ENCODE measurements around the gene NT5DC4.
A peak's percentile ranks its signal among the peaks of the same experiment; 100 is the strongest.

NT5DC4 gene

GRCh38 chr2:112724591-112725525 lies 4.0 kb downstream of the NT5DC4 start:
- DNase-seq: no peak

GRCh38 chr2:112725545-112726457 lies 5.0 kb downstream of the NT5DC4 start:
- DNase-seq: no peak

- DNase-seq: peak; percentile 95
Measured at GRCh38 chr2:112726487-112727190, 5.8 kb downstream of the NT5DC4 start.

DNA sequence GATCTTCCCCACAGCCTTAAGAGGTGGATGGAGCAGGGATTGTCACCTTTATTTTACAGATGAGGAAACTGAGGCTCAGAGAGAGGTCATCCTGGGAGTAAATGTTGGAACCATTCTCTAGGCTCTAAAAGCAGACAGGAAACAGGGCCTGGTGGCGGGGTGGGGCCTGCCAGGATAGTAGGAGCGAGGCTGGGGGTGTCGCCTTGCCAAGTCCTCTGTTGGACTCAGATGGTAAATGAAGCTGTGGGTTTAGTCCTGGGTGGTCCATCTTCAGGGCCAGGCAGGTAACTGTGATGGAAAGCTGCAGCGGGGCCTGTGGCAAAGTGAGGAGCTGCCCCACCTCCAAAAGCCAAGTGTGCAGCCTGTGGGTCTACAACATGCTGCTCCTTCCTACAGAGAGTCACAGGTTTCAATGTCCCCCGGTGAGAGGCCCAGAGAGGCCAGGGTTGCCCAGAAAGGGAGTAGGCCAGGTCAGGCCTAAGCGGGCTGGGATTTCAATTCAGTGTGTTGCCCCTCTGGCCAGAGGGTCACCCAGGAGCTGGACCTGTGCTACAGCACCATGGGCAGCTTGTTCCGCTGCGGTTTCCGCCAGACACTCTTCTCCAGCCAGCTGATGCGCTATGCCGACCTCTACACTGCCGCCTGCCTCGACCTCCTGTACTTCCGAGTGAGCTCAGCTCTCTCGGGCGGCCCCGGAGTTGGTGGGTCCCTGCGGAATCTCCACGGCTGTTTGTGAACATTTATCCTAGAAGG lies 6.6 kb downstream of the NT5DC4 start:
- DNase-seq: no peak

DNA sequence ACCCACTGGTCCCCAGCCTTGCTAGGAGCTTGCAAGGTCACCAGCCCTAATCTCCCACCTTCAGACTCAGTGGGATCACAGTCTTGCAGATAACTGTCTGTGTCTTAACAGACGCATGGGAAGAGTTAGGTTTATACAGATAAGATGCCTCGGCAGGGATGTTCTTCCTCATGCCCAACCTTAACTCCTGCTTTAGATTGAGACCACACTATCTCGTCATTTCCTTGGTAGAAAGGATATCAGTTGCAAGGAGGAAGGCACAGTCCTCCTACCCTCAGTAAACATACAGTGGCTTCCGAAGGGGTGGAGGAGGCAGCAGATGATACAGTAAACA lies 7.2 kb downstream of the NT5DC4 start:
- no peak for DNase-seq

DNA sequence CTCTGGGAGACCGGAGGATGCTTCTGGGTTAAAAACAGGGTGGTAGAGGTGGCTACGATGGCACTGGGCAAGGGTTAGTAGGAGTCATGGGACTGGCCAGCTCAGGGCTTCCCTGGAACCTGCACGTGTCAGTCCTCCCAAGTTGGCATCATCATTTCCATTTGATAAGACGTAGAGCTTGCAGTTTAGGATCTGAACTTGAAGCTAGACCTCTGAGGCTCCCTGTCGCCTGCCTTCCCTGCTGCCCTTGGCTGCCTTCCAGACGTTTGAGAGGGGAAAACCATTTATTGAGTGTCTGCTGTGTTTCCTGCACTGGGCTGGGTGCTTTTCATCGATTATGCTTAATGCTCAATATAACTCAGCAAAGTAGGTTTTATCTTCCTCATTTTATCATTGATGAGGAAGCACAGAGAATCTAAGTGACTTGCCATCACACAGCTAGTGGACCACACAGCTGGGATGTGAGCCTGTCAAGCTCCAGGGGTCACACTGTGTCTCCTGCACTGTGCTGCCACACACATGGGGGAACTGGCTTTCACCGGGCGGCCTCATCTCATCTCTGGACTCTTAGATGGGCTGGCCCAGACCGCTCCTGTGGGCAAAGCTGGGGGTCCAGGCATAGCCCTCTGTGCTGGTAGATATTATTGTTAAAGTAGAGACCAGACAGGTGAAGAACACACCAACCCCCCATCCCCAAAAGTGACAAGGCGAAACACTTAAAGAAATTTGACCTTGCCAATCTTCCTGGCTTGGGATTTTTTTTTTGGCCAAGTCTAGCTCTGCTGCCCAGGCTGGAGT lies 7.8 kb downstream of the NT5DC4 start:
- DNase-seq: peak; percentile 44

- no peak for DNase-seq
Measured at GRCh38 chr2:112730216-112730615, 9.4 kb downstream of the NT5DC4 start.

DNA sequence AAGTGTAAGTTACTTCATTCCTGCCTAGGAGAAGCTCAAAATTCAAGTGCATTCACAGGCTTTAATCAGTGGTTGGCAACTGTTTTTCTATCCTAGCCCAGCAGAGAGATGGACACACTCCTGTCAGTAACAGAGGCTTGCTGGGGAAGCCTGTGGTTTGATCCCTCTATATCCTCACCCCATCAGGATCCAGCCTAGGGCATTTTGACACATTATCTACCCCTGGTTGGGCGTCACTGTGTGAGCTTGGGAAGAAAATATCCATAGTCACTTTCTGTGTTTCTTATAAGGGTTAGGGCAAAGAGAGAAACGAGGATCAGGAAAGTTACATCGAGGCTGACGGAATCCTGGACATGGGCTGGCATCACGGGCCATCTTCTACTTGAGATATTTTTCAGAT lies 10.0 kb downstream of the NT5DC4 start:
- no peak for DNase-seq

DNA sequence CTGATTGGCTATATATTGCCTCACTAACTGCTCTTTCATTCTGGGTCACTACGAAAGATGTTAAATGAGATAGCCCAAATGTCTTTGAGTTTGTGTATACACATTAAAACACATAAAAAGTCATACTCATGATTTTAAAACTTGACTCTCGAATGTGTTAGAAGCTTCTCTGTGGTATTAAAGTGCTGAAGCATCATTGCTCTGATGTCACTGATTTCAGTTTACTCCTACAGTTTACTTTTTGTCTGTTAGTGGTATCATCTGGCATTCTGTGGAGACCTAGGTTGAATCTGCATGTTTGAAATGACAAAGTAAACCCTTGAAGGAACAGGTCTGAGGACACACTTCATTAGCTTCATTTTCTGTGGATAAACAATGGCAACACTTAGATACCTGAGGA lies 10.7 kb downstream of the NT5DC4 start:
- DNase-seq: no peak

DNA sequence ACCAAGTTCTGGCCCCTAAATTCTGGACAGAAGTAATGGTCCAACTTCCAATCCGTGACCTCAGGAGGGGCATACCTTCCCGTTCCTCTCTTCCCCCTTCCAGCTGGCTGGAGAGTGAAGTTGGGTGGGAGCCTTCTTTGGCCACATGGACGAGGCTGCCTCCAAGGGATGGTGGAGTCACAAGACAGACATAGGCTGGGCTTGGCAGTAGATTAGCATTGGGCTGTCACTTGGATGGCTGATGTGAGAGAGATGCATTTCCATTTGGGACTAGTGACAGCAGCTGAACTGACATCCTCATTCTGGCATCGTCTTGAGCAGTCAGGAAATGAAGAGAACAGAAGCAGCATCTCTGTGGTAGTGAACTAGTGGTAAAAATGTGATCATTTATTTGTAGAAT lies 12.6 kb downstream of the NT5DC4 start:
- DNase-seq: no peak

DNA sequence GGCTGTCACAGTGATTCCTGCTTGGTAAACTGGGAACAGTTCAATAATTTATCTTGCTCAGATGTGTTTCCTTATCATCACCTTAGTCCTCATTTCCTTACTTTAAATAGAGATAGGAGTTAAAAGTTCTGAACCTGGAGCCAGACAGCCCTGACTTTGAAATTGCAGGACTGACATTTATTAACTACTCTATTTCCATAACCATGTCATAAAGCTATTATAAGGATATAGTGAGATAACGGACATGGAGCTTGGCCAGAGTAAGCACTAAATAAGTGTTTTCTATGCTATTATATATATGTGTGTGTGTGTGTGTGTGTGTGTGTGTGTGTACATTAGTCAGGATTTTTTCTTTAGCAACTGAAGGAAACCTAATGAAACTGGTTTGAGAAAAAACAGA lies 13.1 kb downstream of the NT5DC4 start:
- no peak for DNase-seq

DNA sequence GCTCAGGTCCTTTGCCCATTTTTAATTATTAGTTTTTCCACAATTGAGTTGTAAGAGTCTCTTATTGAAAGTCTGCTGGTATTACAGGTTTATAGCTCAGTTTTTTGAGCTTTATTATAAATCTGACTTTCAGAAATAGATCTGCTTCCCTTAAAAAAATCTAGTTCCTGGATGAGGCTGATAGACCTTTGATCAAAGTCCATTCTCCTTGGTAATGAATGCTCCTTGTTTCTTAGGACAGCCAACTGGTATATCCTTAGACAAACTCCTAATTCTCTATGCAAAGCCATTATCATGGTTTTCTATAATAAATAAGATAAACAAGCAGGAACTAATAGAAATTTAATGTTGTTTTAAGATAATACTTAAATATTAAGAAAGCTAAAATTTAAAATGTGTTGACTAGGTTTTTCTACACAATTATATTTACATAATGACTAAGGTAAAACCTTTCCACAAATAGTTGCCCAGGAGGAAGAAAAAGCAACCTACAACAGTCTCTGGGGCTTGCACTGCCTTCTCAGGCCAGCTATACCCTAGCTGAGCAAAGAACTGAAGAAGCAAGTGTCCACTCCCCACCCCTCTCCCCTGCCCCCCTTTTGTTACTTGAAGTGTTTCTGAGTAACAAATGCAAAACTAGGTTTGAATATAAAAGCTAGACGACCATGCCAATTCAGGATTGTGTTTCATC lies 16.9 kb downstream of the NT5DC4 start:
- no peak for DNase-seq

DNA sequence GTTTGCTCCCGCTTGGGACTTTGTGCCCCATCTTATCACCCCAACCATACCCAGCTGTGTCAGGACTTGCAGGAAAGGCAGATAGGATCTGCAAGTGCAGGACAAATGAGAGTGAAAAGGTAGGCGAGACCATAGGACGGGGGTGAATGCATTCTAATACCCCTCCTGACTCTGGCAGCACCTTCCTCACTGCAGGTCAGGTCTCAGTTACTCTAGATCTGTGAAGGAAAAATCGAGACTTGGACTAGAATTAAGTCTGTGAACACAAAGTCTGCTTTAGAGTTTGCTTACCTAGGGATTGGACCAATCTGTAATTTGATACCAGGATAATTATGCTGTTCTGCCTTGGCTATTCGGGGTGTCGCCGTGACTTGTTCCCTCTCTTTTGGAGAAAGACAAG lies 19.7 kb downstream of the NT5DC4 start:
- no peak for DNase-seq

GRCh38 chr2:112749755-112750559 lies 29.1 kb downstream of the NT5DC4 start:
- peak; percentile 89 for DNase-seq

- DNase-seq: no peak
Measured at GRCh38 chr2:112750560-112750843, 29.7 kb downstream of the NT5DC4 start.

GRCh38 chr2:112751451-112752197 lies 30.8 kb downstream of the NT5DC4 start:
- no peak for DNase-seq

DNA sequence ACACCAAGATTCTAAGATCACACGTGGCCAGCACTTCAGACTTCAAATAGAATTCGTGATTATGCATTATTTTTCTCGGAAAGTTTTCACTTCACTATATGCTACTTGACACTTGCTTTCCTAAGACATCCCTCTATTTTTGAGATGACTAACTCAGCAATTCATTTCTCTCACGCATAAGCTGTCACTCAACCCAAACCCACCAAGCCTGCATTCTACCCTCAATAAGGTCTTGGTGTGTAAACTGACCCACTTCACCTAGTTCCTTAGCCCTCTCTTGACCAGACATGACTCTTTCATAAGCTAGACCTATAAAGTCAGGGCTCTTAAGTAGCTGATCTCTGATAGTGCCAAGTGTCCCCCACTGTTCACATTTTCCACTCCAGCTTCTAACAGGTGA lies 31.8 kb downstream of the NT5DC4 start:
- DNase-seq: no peak

- no peak for DNase-seq
Measured at GRCh38 chr2:112754564-112754963, 33.7 kb downstream of the NT5DC4 start.

- no peak for DNase-seq
Measured at GRCh38 chr2:112755444-112755843, 34.6 kb downstream of the NT5DC4 start.

GRCh38 chr2:112756207-112756606 lies 35.4 kb downstream of the NT5DC4 start:
- no peak for DNase-seq
